ENCODE data around the gene KCP.

KCP gene

GRCh38 chr7:128910569-128910945, at the start of gene KCP:
Gene KCP, minus strand, starts transcription at chr7:128910709. Its CDS starts 33 bp downstream, at chr7:128910676.
- H3K4me3 ChIP-seq (ENCODE audit: control insufficient read depth, low read depth, low read length), result peak within 1 kb of the TSS; percentile 44
- DNase-seq (ENCODE audit: low read depth), result no peak
- TF ChIP-seq CTCF (IDR thresholded peaks at IDR 0.05; ENCODE audit: control insufficient read depth, insufficient read depth, low read depth, low read length, missing control alignments), result no peak

GRCh38 chr7:128959296-128959695, 48.8 kb upstream of the KCP start:
- no peak for TF ChIP-seq CTCF (IDR thresholded peaks at IDR 0.05; ENCODE audit: control insufficient read depth, insufficient read depth, low read depth, low read length, missing control alignments)
- H3K4me3 ChIP-seq (ENCODE audit: control insufficient read depth, low read depth, low read length), result no peak overlapping the region
- no peak for DNase-seq (ENCODE audit: low read depth)

DNA sequence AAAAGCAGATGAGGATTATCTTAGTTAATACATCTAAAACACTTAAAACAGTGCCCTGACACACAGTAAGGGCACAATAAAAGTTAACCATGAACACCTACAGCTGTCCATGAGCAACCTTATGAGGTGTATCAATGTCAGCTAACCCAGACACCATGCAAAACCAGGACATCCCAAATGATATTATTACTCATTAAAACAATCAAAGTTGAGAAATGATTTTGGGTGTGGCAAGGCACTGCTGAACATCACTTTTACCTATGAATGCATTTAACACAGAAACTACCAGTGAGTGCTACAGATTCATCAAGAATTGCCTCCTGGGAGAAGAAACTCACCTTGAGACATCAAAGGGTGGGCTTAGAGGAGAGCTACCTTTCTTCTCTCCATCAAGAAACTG, 45.5 kb upstream of the KCP start:
- DNase-seq (ENCODE audit: low read depth), result no peak
- no peak overlapping the region for H3K4me3 ChIP-seq (ENCODE audit: control insufficient read depth, low read depth, low read length)
- TF ChIP-seq CTCF (IDR thresholded peaks at IDR 0.05; ENCODE audit: control insufficient read depth, insufficient read depth, low read depth, low read length, missing control alignments), result no peak

DNA sequence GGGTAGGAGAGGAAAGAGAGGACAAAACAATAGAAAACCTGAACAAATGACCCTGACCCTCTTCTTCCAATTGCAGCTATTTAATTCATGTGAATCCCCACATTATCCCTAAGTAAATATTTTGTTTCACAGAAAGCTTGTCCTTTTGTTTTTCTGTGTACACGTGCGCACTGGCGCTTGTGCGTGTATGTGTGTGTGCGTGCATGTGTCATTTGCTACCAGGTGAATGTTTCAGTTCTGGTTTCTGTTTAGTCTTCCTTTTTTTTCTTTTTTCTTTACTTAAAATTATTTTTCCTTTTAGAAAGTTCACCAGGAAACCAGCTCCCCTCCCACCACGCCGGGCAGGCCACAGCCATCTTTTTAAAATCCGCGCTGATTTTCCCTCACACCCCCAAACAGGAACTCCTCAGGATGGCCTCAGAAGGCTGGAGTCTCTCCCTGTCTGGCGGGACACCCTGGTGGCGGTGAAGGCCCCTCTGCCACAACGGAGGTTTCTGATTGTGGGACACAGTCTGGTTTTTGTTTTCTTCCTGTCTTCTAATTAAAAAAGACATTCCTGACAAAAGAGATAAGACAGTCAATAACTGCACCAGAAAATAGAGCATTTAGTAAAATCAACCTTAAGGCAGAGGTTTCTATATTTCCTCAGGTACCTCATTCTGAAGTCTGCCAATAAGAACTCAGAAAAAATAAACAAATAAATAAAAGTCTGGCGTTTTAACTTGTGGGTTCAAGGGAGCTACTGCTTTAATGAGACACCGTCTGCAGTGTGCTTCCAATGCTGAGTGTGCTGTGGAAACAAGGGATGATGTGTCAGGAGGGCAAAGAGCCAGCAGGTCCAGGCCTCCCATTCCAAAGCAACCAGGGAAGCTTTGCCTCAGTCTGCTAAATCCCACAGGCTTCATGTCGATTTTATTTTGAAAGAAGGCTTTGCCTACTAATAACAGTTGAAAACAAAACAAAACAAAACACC, 44.6 kb upstream of the KCP start:
- peak; percentile 40 for DNase-seq (ENCODE audit: low read depth)
- H3K4me3 ChIP-seq (ENCODE audit: control insufficient read depth, low read depth, low read length), result no peak overlapping the region
- no peak for TF ChIP-seq CTCF (IDR thresholded peaks at IDR 0.05; ENCODE audit: control insufficient read depth, insufficient read depth, low read depth, low read length, missing control alignments)

DNA sequence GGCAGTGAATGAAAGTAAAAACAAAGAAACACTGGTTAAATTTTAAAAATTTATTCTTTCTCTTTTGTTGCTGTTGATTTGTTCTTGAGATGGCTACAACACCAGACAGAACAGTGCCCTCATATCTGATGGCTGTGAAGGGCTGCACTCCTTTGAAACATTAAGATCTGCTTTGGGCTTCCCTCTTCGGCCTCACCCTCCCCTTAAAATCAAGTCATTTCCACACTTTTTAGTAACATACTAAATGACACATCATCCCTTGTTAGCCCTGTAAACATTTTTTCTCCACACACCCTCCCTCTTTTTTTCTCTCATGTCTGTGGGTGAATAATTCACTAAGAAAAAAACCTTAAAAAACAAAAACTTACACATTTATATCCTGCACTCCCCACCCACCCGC, 43.6 kb upstream of the KCP start:
- no peak overlapping the region for H3K4me3 ChIP-seq (ENCODE audit: control insufficient read depth, low read depth, low read length)
- no peak for TF ChIP-seq CTCF (IDR thresholded peaks at IDR 0.05; ENCODE audit: control insufficient read depth, insufficient read depth, low read depth, low read length, missing control alignments)
- DNase-seq (ENCODE audit: low read depth), result no peak

DNA sequence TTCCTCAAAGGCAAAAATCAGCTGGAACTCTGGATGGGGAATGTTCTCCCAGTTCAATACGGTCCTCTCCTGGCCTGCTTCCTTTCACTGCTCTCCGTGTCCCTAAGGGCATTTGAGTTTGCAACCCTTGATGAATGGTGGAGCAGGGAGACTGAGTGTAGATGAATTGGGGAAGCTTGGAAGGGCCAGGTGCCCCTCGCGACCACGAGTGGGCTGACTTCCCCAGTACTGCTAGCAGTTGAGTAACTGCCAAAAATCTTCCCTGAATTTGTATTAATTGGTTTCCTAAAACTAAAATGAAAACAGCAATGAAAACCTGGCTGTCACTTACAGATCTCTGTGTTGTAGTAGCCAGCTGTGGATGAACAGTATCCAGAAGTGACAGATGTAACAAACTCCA, 40.8 kb upstream of the KCP start:
- H3K4me3 ChIP-seq (ENCODE audit: control insufficient read depth, low read depth, low read length), result no peak overlapping the region
- no peak for TF ChIP-seq CTCF (IDR thresholded peaks at IDR 0.05; ENCODE audit: control insufficient read depth, insufficient read depth, low read depth, low read length, missing control alignments)
- no peak for DNase-seq (ENCODE audit: low read depth)
